ENCODE results near the gene MAOA.

DNA sequence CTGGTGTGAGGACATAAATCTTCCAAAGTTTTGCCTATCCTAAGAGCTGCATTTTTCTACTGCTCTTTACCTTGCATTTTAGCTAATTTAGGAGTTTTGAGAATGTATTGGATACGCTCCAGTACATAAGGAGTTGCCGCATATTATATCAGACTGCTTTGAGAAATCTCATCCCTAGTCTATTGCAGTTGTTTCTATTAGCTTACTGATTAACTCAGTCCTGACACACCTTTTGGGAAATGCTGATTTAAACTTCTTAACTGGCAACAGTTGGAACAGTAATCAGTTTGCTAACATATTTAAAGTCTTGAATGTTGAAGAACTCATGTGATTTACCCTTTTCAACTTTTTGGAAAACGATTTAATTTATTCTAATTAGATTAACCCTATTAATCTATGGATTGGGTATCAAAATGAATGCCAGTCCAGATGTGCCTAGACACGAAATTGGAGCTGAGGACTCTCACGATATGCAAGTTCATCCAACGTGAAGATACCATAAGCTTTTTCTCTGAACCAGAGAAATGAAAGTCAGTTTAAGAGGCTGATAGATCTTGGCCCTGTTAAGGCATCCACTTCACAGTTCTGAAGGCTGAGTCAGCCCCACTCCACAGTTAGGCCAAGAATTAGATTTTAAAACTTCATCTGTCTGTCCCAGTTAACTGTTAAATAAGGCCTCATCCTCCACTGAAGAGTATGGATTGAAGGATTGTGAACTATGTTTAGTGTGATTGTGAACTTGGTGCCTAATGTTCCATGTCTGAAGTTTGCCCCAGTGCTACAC lies 90.0 kb downstream of the MAOA start:
- TF ChIP-seq, protein P1, sequence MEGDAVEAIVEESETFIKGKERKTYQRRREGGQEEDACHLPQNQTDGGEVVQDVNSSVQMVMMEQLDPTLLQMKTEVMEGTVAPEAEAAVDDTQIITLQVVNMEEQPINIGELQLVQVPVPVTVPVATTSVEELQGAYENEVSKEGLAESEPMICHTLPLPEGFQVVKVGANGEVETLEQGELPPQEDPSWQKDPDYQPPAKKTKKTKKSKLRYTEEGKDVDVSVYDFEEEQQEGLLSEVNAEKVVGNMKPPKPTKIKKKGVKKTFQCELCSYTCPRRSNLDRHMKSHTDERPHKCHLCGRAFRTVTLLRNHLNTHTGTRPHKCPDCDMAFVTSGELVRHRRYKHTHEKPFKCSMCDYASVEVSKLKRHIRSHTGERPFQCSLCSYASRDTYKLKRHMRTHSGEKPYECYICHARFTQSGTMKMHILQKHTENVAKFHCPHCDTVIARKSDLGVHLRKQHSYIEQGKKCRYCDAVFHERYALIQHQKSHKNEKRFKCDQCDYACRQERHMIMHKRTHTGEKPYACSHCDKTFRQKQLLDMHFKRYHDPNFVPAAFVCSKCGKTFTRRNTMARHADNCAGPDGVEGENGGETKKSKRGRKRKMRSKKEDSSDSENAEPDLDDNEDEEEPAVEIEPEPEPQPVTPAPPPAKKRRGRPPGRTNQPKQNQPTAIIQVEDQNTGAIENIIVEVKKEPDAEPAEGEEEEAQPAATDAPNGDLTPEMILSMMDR (IDR thresholded peaks at IDR 0.05) = no peak
- TF ChIP-seq POLR2A (IDR thresholded peaks at IDR 0.05) = no peak

Data from right lobe of liver (tissue), 4 donors.